GM08714 (cell line): Measurements from ENCODE around the gene SLC7A5.
"Not testable (repeated sequence)": the region's sequence is repeated elsewhere in the genome, so short reads cannot be mapped to it uniquely, and the experiment has no call there.

Experiments used
- H3K4me3 ChIP-seq: fragments of 200-500 bp; sonication (Bioruptor generic); 2 replicates; pipeline ENCODE4 v1.5.1; 2014; ENCODE audit warnings: mild to moderate bottlenecking, low read length, inconsistent platforms
- ZNF274 ChIP-seq: IDR thresholded peaks from 2 replicates; pipeline ENCODE4 v1.6.1; 2012; ENCODE audit warnings: mild to moderate bottlenecking, low read depth, low read length

SLC7A5 gene

DNA sequence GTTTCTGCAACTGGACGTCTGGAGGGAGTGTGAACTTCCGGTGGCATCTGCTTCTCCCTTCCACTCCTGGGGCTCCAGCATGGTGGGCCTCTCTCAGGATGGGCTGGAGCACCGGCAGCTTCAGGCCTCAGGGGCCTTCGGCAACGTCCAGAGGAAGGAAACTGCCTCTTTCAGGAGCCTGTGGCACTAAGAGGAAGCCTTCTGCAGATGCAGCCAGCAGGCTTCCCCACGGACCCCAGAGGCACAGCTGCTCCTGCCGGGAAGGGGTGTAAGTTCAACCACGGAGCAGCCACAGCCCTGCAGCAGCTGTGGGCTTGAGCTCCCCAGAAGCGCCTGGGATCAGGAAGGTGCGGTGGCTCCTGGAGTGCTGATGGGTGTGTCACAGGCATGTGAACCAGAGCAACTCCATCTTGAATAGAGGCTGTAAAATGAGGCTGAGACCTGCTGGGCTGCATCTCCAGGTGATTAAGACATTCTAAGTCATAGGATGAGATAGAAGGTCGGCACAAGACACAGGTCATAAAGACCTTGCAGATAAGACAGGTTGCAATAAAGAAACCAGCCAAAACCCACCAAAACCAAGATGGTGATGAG is 52.7 kb downstream of the SLC7A5 start:
- no peak overlapping the region for H3K4me3 ChIP-seq
- no peak for TF ChIP-seq ZNF274

DNA sequence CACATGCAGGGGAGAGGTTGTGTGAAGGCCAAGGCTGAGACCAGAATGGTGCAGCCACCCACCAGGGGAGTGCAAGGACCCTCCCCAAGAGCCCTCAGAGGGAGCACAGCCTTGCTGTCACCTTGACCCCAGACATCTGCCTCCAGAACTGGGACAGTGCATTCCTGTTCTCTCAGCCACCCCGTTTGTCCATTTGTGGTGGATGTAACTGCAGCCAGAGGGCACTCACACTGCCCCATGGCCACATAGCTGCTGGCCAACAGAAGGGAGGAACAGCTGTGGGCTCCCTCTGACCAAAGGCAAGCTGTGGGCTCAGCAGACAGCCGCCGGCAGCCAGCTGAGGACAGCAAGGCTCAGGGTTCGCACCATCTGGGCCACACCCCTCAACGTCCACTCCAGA is 53.7 kb downstream of the SLC7A5 start:
- TF ChIP-seq ZNF274: no peak
- no peak overlapping the region for H3K4me3 ChIP-seq

DNA sequence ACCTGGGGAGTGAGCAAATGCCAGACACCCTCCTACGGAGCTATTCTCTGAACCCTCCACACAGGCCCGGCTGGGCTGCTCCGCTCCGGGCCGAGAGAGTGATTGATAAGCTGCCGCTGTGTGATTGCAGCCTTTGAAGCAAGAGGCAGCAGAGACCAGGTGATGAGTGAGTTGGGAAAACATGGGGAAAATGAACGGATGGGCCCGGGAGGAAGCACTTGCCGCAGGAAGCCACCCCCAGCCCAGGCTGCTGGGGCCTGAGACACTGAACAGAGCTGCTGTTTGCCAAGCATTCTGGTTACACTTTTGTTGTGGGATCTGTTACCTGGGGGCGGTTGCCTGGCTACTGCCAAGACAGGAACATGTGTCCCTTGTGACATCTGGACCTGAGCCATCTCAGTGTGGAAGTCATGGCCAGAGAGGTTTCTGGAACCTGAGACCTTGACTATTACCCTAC is 57.1 kb downstream of the SLC7A5 start:
- TF ChIP-seq ZNF274: no peak
- H3K4me3 ChIP-seq: no peak overlapping the region

DNA sequence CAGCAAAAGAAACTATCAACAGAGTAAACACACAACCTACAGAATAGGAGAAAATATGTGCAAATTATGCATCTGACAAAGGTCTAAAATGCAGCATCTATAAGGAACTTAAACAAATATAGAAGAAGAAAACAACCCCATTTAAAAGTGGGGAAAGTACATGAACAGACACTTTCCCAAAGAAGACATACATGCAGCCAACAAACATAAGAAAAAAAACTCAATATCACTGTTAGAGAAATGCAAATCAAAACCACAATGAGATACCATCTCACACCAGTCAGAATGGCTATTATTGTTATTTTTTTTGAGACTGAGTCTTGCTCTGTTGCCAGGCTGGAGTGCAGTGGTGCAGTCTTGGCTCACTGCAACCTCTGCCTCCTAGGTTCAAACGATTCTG is 57.9 kb downstream of the SLC7A5 start:
- H3K4me3 ChIP-seq: not testable (repeated sequence)

DNA sequence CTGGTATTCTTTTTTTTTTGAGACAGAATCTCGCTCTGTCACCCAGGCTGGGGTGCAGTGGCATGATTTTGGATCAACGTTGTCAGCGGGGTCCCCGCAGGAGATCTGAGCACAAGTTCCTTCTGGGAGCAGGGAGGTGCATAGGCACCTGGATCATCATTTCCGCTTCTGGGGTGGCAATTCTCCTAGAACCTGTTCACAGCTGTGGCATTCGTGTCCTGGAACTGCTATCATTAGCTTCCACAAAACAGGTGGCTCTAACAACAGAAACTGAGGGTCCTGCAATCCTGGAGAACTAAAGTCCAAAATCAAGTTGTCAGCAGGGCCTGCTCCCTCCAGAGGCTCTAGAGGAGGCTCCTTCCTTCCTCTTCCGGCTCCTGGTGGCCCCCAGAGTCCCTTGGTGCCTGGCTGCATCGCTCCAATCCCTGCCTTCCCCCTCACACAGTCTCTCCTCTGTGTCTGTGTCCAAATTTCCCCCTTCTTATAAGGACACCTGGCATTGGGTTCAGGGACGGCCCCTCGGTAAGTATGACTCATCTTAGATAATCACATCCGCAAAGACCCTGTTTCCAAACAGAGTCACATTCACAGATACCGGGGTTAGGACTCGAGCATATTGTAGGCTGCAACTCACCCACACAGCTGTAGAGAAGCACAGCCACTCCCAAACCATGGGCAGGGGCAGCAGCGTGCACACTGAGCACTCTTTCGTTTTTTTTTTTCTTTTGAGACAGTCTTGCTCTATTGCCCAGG is 60.0 kb downstream of the SLC7A5 start:
- H3K4me3 ChIP-seq: no peak overlapping the region; the same call in 1 of the 2 replicates
- no peak for TF ChIP-seq ZNF274

DNA sequence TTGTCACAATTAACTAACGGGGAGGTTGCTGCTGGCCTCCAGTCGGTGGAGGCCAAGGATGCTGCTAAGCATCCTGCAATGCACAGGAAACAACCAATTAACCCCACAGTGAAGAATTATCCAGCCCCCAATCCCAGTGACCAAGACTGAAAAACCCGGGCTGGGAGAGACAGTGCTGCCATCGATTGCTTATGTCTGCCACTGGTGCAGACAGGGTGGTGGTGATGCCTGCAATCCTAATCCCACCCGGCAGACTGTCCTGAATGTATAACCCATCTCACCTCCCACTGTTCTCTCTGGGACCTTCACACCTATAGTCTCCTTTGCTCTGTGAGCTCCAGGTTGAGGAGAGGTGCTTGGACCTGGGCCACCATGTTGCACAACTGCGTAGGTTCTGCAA is 61.2 kb downstream of the SLC7A5 start:
- no peak overlapping the region for H3K4me3 ChIP-seq
- TF ChIP-seq ZNF274: no peak

DNA sequence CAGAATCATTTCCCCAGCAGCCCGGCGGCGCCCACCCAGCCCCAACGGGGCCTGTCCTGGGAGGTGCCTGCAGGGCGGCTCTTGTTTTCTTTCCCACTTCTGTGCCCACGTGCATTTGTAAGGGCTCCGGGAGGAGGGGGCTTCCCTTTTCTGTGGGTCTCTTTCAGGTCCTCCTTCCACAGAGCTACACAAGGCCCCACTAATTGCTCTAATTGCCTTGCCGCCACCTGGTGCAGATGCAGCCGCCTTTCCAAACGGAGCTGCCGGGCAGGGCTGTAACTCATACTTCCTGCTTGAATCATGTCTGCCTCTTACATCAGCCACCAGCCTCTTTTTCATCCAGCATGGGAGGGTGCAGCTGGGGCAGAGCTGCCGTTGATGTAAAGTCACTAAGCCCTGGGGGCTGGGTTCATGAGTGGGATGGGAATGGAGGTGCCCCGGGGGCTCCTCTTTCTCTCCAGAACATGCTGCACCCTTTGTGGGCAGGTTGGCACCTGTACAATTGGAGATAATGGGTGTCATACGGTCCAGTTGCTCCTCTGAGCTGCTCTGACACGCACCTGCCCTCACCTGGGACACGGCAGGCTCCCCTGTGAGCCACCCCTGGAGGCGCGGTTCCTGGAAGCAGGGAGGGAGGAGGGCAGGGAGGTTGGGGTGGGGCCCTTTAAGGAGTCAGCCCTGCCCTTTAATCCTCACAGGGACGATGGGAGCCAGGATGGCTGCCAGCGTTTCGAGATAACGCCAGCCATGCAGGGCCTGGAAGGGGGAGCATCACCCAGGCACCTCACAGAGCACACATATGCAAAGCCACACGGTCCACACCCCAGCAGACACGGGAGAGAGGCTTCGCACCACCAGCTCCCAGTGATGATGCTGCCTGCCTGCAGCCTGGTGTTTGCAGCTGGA is 62.4 kb downstream of the SLC7A5 start:
- TF ChIP-seq ZNF274: no peak
- no peak overlapping the region for H3K4me3 ChIP-seq

DNA sequence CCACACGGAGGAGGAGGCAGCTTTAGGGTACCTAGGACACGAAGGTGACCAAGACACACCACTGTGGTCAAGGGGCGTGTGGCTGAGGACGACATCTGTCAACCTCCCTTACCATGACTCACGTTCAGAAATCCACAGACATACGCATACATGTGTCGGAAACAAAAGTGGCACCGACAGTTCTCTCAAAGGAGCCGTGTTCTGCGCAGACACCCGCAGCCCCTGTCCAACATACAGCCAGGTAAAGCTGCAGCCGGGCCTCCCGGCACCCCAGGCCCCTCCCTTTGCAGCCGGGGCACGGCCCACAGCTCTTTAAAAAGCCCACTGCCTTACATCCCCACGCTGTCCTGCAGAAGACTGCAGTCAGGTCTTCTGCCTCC is 63.1 kb downstream of the SLC7A5 start:
- H3K4me3 ChIP-seq: no peak overlapping the region
- TF ChIP-seq ZNF274: no peak

DNA sequence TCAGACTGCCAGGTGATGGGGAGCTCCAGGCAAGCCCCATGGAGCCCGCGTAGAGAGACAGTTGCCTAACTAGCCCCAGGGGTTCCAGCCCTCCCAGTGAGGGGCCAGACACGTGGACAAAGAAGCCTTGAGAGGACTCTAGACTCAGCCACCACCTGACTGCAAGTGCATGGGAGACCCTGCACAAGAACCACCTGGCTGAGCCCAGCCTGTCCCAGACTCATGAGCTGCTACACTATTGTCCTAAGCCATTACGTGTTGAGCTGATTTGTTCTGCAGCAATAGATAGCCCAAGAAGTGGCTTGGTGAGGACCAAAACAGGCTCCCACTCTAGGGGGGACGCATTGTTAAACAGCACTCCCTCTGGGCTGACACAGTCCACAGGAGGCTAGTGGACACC is 65.9 kb downstream of the SLC7A5 start:
- H3K4me3 ChIP-seq: no peak overlapping the region
- TF ChIP-seq ZNF274: no peak

DNA sequence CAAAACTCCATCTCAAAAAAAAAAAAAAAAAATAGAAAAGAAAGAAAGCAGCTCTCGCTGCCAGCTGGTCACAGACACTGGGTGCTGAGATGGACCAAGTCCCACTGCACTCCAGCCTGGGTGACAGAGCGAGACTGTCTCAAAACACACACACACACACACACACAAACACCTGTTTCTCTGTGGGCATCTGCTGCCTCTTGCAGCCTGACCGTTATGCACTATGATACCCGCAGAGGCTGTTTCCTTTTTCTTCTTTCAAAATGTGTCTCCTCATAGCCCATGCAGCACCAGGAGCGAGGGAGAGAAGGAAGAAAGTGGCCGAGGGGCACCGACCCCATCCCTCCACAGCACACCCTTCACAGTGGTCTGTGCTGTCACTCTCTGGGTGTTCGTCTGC is 66.6 kb downstream of the SLC7A5 start:
- H3K4me3 ChIP-seq: no peak overlapping the region
- no peak for TF ChIP-seq ZNF274

DNA sequence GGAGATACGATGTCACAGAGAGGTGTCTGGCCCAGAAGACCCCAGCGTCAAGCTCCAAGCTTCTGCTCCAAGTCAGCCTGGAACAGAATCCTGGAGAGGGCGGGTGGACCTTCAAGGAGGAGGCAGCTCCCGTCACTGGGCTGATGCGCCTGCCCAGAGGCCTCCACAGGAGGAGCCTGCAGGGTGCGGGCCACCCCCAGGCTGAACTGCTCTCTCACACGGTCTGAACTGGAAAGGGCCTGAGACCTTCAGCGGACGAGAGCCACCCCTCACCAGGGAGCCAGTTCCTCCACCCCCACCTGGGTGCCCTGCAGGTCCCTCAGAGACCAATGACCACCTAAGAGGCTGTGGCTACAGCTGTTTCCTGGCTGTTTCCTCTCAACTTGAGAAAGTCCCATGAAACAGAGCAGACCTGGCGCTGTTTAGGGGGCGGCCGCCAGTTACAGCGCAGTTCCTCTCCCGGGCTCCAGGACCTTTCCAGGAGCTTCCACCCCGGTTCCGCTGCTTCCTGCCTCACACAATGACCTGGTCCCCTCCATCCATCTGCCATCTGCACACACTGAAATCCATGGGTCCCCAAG is 67.5 kb downstream of the SLC7A5 start:
- no peak overlapping the region for H3K4me3 ChIP-seq
- TF ChIP-seq ZNF274: no peak

DNA sequence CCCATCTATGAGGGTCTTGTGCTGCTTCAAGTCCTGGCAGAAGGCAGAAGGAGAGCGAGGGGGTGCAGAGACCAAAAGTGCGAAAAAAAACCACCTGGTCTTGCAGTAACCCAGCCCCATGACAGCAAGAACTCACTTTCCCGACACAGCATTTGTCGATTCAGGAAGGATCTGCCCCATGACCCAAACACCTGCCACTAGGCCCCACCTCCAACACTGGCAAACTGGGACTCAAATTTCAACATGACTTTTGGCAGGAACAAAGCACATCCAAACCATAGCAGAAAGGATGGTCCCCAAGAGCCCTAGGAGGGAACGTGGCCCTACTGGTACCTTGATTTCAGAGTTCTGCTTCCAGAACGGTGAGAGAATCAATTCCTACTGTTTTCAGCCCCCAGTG is 68.8 kb downstream of the SLC7A5 start:
- no peak for TF ChIP-seq ZNF274
- no peak overlapping the region for H3K4me3 ChIP-seq

DNA sequence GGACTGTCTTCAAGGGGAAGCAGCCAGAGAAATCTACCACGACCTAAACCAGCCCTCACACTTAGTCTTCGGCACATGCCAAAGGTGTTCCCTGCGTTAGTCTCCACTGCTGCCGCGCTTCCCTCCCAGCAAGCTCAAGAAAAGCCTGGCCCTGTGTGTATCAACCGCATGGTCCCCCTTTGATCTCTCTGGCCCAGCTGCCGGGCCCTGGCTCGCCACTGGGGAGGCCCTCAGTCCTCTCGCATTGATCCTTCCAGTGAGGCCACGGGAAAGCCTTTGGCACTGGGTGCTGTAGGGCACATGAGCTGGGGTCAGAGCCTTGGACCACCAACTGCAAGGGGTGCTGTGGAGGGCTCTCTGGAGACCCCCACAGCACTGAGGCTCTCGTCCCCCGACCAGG is 74.0 kb downstream of the SLC7A5 start:
- H3K4me3 ChIP-seq: no peak overlapping the region
- TF ChIP-seq ZNF274: no peak

DNA sequence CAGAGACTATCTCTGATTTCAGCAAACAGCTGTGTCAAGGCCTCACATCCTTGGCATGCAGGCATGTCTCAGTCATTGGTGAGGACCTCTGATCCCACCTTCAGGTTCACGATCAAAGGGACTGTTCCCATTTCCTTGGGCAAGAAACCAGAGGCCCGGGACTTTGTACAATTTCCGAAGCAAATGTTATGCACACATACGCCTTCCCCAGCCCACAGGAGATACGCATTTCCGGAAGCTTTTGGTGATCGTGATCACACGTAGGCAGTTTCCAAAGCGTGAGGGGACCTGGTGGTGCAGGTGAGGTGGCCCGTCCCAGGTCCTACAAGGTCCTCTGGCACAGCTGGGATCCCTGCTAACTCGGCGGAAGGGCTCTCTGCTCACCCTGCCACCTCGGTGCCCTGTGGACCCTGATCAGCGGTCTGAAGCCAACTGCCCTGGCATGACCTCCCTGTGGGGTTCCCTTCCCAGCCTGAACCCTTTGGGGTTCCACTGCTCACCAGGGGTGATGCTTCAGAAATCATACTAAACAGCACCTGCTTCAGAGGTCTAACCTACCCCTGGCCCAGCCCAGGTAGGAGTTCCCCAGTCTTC is 74.7 kb downstream of the SLC7A5 start:
- no peak for TF ChIP-seq ZNF274
- H3K4me3 ChIP-seq: no peak overlapping the region
